Gastrocnemius medialis (tissue), 4 donors: ENCODE results near the gene PLPPR1.

Experiments used
- CTCF ChIP-seq, 5 experiments: fragments of 450-650 bp in 3 of 5; fragments of 200-600 bp in 2 of 5; sonication (generic) in 2 of 5; IDR thresholded peaks in 4 of 5; conservative IDR thresholded peaks in 1 of 5; 1 replicate in 4 of 5; 2 replicates in 1 of 5; pipeline ENCODE4 v1.5.1; 2016 to 2019; ENCODE audit warnings: antibody characterized with exemption in 5 of 5, mild to moderate bottlenecking in 3 of 5, moderate library complexity in 3 of 5
- POLR2A ChIP-seq, 2 donors: fragments of 450-650 bp; IDR thresholded peaks; one replicate each; pipeline ENCODE4 v1.6.1; 2017; ENCODE audit warnings: antibody characterized with exemption in 2 of 2, mild to moderate bottlenecking in 2 of 2, moderate library complexity in 2 of 2

DNA sequence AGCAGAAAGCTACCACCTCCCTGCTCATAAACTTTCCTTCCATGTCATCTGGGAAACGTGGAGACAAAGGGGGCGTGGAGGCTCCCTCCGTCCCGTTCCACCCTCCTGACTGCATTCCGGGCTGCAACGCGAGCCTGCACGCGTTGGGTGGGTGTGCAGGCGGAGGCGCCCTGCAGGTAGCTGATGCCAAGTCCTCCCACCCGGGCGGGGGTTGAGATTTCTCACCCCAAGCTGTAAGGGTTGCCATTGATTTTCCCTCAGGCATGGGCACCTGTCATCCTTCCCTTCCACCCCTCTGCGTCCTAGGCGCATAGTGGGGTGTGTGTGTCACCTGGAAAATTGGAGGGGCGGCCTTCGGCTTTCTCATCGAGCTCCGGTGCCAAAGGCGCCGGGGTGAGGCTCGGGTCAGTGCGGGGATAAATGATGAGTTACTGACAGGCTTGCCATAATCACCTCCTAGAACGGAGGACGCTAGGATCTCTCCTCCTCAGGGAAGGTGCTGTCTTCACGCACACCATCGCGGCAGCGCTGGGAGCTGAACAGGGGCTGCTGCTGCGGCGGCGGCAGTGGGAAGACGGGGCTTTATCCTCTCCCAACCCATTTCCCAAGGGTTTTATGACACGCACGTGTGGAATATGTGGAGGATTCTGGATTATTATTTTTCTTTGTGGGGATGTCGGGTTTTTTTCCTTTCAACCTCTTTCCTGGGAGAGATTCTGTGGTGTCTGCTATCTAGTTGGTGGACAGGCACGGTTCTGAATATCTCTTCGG is 973 bp downstream of the PLPPR1 start:
- TF ChIP-seq CTCF (IDR thresholded peaks at IDR 0.05 in 4 of 5, conservative IDR thresholded peaks at IDR 0.05 in 1 of 5), result no peak
- TF ChIP-seq POLR2A (IDR thresholded peaks at IDR 0.05), result no peak
